HPDE6-E6E7 (cell line): ENCODE data around the gene BCAS4.
"Not testable (repeated sequence)": the region's sequence is repeated elsewhere in the genome, so short reads cannot be mapped to it uniquely, and the experiment has no call there.

Experiments used
- DNase-seq: peaks from one replicate; pipeline ENCODE4 v3.0.0; 2011; ENCODE audit warnings: missing footprints; ENCODE audit errors: extremely low spot score

BCAS4 gene, protein sequence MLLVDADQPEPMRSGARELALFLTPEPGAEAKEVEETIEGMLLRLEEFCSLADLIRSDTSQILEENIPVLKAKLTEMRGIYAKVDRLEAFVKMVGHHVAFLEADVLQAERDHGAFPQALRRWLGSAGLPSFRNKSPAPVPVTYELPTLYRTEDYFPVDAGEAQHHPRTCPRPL

DNA sequence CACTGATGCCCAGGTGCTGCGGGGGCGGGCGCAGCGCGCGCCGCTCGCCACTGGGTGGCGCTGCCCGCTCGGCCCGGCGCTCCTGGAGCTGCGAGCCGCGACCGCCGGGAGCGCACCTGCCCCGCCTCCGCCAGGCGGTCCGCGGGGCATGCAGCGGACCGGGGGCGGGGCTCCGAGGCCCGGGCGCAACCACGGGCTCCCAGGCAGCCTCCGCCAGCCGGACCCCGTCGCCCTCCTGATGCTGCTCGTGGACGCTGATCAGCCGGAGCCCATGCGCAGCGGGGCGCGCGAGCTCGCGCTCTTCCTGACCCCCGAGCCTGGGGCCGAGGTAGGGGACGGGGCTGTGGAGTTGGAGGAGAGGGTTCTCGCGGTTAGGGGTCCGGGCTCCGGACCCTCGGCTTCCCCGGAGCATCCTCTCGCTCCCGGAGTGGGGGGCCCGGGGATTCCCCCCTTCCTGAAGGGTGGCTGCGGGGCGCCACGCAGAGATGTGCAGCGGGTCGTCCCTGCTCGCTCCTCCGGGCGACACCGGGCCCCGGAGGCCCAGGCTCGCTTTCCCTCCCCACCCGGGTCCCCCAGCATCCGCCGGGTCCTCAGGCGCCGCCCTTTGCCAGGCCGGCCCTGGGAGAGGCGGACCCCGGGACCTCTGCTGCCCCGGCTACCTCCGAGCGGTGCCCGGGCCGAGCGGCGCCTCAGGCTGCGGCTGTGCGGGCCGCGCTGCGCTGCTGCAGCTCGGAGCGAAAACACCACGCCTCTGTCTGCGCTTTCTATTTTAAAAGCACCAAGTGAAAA lies at the start of gene BCAS4:
TSS of gene BCAS4 (plus strand) at position 216 of the 789 bp plus-strand sequence. CDS start at position 239, 23 bp downstream.
- peak; percentile 99 for DNase-seq

DNA sequence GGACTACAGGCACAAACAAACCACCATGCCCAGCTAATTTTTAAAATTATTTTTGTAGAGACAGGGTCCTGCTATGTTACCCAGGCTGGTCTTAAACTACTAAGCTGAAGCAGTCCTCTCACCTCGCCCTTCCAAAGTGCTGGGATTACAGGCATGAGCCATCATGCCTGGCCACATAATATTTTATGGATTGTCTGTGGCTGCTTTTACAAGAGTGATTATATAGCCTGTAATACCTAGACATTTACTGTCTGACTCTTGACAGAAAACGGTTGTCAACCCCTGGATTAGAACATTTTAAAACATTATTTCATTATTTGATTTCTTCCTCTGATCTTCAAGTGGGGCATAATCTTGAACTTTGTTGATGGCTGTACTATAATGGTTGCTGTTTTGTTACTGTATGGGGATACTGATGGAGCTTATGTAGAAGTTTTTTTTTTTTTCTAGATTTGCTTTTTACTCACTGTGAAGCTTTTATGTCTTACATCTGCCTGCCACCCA lies 49.2 kb upstream of the BCAS4 start:
- DNase-seq: no peak

DNA sequence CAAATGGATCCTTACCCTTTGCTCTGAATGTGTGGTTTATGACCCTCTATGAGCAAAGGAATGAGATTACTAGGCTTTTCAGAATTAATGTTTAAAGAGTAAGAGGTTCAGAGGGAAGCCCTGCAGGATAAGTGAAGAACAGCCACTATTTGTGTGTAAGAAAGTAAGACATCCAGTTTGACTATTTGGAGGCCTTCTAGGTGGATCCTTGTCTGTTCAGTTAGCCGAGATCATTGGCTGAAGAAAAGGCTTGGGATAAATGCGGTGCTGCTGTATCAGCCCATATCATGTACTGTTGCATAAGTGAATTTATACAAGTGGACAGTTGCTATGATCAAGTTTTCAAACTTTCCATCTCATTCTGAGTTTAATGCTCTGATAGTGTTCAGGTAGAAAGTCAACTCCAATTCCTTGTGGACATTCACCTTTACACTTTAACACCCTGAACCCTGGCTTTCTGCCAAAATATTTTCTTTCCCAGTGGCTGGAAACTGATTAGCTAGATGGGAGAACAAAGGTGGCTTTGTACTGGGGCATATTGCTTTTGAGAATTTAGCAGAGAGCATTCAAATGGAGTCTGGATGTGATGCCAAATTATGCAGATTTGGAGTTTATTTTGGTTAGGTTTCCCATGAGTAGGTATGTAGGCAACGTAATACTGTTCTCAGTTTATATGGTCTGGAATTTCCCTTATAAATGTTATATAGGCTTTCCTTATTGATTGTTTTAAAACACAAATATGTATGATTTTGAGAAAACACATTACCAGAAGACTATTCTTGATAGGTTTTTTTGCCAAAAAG lies 48.5 kb upstream of the BCAS4 start:
- DNase-seq: no peak

DNA sequence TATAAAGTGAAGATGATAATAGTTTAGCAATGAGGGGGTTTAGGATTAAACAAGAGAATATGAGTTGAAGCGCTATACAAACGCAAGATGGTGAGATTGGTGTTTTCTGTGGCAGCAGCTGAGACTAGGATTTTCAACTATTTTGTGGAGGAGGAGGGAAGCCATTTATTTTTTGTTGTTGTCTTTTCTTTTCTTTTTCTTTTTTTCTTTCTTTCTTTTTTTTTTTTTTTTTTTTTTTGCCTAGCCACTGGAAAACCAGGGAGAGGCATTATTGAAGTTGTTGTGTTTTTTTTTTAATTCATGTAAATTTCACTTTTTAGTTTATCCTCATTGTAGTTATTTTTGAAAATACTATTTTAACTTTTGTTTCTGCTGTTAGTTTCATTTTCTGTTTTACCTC lies 47.6 kb upstream of the BCAS4 start:
- DNase-seq: no peak

DNA sequence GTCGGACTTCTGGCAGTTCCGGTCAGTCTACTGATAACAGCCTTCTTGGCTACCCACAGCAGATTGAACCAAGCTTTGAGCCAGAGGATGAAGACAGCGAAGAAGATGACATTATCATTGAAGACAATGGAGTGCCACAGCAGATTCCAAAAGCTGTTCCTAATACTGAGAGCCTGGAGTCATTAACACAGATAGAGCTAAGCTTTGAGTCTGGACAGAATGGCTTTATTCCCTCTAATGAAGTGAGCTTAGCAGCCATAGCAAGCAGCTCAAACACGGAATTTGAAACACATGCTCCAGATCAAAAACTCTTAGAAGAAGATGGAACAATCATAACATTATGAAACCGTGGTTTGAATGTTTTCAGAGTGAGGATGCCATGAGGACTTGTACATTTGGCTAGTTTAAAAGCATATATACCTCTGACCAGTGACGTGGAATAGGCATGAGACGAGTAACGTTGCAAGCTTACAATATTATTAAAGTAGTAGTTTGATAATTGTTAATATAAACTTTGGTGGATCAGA lies 44.7 kb upstream of the BCAS4 start:
- no peak for DNase-seq

DNA sequence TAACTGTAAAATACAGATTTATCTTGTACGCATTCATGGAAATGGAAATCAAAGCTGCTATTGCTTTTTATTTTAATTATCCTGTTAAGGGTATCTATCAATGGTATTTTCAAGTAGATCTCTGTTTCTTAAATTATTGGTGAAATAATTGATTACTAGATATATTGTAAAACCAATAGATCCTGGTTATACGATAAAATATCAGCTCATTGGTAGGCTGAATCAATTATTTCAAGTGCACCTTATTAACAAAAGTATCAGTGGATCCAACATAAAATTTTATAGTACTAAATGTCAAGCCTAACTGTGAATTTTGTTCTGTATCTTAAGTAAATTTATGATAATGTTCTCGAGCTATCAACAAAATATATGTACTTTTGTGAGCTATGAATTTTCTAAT lies 41.7 kb upstream of the BCAS4 start:
- no peak for DNase-seq

DNA sequence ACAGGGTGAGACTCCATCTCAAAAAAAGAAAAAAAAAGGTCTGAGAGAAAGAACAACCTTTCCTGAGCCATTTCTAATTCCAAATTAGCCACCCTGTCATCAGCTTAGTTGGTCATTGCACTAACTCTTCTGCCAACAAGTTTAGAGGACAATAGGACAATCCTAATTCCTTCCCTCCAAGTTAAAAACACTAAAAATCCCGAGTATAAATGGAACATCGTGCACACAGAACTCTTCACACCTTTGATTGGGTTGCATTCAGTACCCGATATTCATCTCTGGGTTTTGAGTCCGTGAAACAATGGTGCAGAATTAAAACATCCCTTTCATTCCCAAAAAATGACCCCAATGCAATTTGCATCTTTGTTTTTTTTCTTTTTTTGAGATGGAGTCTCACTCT lies 40.4 kb upstream of the BCAS4 start:
- DNase-seq: no peak

DNA sequence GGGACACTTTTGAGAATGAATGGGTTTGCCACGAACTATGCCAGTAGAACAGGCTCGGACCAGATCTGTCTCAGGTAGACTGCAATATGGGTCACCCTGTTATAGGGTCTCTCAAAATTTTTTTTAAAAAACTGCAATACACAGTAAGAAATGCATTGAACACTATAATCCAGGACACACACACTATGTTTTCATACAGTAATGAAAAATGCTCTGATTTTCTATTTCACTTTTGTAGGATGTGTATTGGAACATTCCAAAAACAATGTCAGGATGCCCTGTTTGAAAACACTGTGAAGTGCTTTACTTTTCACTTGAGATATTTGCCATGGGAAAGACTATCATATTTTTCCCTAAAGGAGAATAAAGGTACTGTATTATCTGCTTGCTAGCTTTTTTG lies 38.4 kb upstream of the BCAS4 start:
- DNase-seq: no peak

DNA sequence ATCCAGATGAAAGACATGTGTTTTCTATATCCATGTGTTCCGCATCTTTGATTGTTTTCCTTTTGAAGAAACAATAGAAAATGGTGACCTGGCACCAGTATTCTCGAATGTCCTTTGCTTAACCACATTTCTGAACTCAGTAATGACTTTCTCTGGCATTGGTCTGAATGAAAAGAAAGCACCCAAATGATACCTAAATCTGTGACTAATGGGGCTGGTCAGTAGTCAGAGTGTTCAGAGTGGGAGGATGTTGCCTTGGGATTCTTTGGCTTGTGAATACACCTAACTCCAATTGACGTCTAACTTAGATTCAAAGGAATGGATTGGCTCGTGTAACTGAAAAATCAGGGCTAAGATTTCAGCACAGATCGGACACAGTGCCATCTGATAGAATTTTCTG lies 36.4 kb upstream of the BCAS4 start:
- DNase-seq: no peak

DNA sequence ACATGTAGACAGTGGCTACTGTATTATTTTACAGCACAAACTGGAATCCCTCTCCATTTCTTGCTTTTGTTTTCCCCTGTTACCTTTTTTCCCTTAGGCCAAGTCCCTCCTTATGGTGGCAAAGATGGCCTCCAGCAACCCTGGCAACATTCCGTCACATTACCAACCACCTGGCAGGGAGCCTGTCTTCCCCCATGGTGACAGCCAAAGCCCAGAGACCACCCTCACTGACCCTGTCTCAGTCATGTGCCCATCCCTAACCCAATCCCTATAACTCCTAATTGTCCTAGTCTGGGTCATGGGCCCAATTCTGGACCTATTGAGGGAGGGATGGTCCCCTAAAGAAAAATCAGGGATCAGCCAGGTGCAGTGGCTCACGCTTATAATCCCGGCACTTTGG lies 35.9 kb upstream of the BCAS4 start:
- DNase-seq: no peak

DNA sequence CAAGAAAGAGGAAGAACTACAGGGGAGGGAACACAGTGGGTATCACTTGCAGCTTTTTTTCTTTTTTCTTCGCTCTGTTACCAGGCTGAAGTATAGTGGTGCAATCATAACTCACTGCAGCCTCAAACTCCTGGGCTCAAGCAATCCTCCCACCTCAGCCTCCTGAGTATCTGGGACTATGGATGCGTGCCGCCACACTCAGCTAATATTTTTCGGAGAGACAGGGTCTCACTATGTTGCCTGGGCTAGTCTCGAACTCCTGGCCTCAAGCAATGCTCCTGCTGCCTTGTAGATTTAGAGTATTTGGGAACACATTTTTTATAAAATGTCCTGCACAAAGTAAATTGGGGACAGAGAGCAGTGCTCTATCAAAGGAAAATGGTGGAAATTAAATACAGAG lies 35.2 kb upstream of the BCAS4 start:
- DNase-seq: no peak

DNA sequence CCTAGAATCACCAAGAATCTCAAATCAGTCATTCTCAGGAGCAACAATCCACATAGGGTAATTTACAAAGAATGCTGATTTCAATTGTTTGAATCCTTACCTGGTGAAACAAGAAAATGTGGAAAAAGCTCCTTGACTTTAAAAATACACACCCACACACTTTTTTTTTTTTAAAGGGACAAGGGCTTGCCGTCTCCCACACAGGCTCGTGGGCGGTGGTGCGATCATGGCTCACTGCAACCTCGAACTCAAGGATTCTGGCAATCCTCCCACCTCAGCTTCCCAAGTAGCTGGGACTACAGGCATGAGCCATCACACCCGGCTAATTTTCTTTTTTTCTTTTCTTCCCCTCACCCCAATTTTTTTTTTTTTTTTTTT lies 32.8 kb upstream of the BCAS4 start:
- no peak for DNase-seq

DNA sequence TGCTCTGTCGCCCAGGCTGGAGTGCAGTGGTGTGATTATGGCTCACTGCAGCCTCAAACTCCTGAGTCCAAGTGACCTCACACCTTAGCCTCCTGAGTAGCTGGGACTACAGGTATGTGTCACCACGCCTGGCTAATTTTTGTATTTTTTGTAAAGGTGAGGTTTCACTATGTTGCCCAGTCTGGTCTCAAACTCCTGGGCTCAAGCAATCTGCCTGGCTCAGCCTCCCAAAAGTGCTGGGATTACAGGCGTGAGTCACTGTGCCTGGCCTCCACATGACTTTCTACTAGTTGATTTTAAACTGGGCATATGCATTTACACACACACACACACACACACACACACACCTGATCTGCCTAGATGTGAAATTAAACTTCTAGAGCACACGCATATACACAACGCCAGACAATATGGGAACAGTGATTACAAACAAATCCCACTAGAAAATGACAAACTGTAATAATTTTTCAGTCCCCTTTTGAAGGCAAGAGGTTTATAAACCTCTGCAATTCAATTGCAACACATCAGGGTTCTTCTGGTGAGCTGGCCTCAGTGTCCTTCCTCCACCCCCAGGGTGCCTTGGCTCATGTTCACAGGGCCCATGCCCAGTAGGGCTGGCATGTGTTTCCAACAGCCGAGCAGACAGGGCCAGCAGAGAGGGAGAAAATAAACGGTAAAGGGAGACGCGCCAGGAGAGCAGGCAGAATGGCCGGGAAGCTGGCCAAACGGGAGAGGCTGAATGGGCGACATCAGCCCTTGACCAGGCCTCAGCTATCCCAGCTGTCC lies 32.2 kb upstream of the BCAS4 start:
- peak; percentile 51 for DNase-seq

DNA sequence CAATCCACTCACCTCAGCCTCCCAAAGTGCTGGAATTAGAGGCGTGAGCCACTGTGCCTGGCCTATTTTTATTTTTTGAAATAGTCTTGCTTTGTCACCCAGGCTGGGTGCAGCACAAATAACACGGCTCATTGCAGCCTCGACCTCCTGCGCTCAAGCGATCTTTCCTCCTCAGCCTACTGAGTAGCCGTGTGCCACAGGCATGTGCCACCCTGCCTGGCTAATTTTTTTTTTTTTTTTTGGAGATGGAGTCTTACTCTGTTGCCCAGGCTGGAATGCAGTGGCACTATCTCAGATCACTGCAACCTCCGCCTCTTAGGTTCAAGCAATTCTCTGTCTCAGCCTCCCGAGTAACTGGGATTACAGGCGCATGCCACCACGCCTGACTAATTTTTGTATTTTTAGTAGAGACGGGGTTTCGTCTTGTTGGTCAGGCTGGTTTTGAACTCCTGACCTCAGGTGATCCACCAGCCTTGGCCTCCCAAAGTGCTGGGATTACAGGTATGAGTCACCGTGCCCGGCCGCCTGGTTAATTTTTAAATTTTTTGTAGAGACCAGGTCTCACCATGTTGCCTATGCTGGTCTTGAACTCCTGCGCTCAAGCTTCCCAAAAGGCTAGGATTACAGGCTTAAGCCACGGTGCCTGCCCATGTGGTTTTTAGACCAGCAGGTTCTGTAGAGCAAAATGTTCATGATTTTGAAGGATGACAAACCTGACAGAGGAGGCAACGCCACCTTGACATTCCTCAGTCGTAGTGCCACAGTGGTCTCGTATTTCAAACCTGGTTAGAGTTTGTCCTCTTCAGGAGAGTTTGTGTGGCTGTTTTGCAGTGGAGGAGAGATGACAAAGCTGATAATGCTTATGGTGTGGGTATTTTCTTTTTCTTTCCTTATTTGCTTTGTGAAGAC lies 31.1 kb upstream of the BCAS4 start:
- DNase-seq: not testable (repeated sequence)

DNA sequence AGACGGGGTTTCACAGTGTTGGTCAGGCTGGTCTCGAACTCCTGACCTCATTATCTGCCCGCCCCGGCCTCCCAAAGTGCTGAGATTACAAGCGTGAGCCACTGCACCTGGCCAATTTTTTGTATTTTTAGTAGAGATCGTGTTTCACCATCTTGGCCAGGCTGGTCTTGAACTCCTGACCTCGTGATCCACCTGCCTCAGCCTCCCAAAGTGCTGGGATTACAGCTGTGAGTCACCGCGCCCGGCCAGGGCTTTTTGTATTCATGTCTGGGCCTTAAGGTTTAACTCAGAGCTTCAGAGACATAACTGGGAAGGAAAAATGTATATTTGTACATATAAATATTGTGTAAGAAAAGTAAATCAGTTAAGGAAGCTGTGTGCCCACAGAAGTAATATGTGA lies 29.6 kb upstream of the BCAS4 start:
- DNase-seq: not testable (repeated sequence)

DNA sequence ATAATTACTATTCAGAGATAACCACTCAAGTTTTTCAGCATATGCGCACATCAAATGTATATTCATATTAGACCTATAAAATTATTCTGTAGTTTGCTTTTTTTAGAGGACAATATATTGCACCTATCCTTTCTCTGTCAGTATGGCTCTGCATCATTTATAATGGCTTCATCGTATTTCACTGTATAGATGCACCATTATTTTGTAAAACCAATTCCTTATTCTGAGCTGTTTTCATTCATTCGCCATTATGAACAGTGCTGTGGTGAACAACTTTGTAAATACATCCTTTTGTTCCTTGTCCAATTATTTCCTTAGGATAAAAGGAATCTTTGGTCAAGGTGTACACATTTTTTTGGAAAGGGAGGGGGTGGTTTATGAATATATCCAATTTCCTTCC lies 29.2 kb upstream of the BCAS4 start:
- no peak for DNase-seq

DNA sequence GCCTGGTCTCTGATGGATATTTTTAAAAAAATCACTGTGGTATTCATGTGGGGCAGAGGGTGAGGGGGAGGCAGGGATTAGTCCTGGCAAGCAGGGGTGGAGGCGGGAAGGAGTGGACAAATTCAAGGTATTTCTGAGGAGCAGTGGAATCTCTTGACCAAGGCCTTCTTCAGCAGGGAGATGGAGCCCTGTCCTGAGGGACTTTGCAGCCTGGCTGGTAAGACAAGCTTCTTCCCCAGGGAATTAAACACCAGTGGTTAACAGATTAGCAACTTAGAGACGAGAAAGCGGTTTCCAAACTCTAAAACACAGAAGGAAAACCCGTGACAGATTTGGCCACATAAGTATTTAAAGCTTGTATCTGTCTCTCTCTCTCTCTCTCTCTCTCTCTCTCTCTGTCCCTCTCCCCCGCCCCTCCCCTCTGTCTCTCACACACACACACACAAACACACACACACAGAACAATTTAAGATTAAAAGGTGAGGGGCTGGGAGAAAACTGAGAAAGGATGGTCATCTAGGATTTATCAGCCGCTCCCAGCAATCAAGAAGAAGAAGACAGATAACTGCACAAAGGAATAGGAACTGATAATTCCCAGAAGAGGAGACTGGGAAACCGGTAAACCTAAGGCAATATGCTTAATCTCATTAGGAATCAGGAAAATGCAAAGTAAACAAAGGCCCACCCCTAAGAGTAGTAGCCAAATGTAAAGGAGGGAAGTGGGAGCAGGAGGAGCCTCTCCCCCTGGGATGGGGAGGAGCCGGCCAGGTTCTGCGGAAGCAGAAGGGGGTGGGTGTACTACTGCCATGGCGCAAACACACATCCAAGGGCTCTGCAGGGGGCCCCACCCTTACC lies 27.7 kb upstream of the BCAS4 start:
- DNase-seq: not testable (repeated sequence)

DNA sequence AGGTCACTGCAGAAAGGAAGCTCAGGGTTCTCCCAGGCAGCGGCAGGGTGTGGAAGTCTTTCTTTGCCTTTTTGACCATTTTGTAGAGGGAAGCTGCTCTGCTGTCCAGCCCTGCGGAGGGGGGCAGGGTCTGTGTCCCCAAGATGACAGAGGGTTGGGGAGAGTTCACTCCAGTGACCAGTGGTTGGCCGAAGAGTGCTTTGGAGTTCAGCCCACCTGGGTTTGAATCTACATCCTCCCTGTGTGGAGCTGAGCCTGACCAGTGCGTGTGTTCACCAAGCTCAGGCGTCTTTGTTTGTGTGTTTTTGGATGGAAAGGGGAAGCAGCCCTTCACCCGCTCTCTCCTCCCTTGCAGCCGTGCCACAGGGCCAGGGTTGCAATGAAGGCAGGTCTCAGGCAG lies 25.9 kb upstream of the BCAS4 start:
- DNase-seq: not testable (repeated sequence)

DNA sequence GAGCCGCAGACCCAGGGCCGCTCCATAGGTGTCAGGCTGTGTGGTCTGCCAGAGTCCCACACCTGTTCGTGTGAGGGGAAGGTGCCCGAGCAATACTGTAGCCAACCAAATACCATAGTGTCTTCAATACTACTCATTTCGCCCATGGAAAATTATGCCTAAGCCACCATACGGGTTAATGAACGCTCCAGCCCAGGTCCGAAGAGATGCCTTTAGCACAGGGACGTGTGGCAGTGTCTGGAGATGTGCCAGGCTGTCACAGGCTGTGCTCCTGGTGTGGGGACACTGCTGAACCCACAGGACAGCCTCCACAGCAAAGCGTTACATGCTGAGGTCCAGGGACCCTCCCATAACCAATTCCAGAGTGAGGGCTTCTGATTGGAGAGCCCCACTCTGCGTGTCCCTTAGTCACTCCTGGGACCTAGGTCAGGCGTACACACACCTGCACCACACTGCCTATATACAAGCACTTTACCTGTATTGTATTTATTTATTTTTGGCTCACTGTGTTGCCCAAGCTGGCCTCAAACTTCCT lies 25.2 kb upstream of the BCAS4 start:
- not testable (repeated sequence) for DNase-seq
